Esophagus squamous epithelium (tissue), 5 donors: Measurements from ENCODE around the gene PPP1R7. TPM values are rescaled to one million over a fixed set of nuclear protein-coding genes. Genes with fewer than 3 reads are reported as not detected.

Source experiments
- DNase-seq: peaks from one replicate; lab custom pipeline; 2025; lab: John Stamatoyannopoulos, UW
- H3K27ac ChIP-seq, 4 donors: fragments of 200-600 bp; sonication (generic); one replicate each; pipeline ENCODE4 v1.5.1; 2016 to 2019; ENCODE audit warnings: mild to moderate bottlenecking in 1 of 4
- H3K27me3 ChIP-seq, 4 donors: fragments of 200-600 bp; sonication (generic); 1 replicate in 3 of 4; 2 replicates in 1 of 4; pipeline versions ENCODE4 v1.5.1 to v1.6.0; 2017 to 2021; ENCODE audit warnings: antibody characterized with exemption in 1 of 4
- H3K36me3 ChIP-seq, 3 donors: fragments of 200-600 bp; sonication (generic); one replicate each; pipeline ENCODE4 v1.5.1; 2016 to 2019
- H3K4me1 ChIP-seq, 3 donors: fragments of 200-600 bp; sonication (generic); one replicate each; pipeline ENCODE4 v1.5.1; 2017 to 2019
- H3K4me3 ChIP-seq, 4 donors: fragments of 200-600 bp; sonication (generic); 1 replicate in 3 of 4; 2 replicates in 1 of 4; pipeline ENCODE4 v1.5.1; 2016 to 2019; ENCODE audit warnings: mild to moderate bottlenecking in 2 of 4, moderate library complexity in 1 of 4
- H3K9me3 ChIP-seq, 3 donors: fragments of 200-600 bp; sonication (generic); one replicate each; pipeline ENCODE4 v1.5.1; 2016 to 2019
- POLR2A ChIP-seq, 4 donors: fragments of 450-650 bp; IDR thresholded peaks; one replicate each; pipeline ENCODE4 v1.6.1; 2017; ENCODE audit warnings: antibody characterized with exemption in 4 of 4, mild to moderate bottlenecking in 4 of 4, moderate library complexity in 3 of 4
- WGBS, 2 donors: methylation state at CpG; one replicate each; pipeline ENCODE4 v1.1.5; 2018; 5-methylcytosine and 5-hydroxymethylcytosine counted together
- intact Hi-C: fragments of 100-400 bp; cut with DNase I; formaldehyde crosslinking; loops from one replicate; pipeline ENCODE4 v1.15.0; 2022
- total RNA-seq, 4 donors: library from RNA; depleted of rRNA; stranded (reverse); fragments of >200 nt; gene quantifications; one replicate each; pipeline ENCODE4 v1.1.0, GENCODE V29; 2016
- TF ChIP-seq, protein P1 (sequence below), 6 experiments: fragments of 450-650 bp in 4 of 6; fragments of 200-600 bp in 2 of 6; sonication (generic) in 2 of 6; IDR thresholded peaks; one replicate each; pipeline ENCODE4 v1.5.1; 2016 to 2019; ENCODE audit warnings: antibody characterized with exemption in 6 of 6, mild to moderate bottlenecking in 4 of 6, moderate library complexity in 4 of 6
- donor health status: DM: yes; HTN: yes; CAD: no.

The PPP1R7 gene
- total RNA-seq, 4 donors from 2014 or later: 53.5 to 108 (median 63.3) TPM

- TF ChIP-seq POLR2A (IDR thresholded peaks at IDR 0.05): no peak
- TF ChIP-seq, protein P1, sequence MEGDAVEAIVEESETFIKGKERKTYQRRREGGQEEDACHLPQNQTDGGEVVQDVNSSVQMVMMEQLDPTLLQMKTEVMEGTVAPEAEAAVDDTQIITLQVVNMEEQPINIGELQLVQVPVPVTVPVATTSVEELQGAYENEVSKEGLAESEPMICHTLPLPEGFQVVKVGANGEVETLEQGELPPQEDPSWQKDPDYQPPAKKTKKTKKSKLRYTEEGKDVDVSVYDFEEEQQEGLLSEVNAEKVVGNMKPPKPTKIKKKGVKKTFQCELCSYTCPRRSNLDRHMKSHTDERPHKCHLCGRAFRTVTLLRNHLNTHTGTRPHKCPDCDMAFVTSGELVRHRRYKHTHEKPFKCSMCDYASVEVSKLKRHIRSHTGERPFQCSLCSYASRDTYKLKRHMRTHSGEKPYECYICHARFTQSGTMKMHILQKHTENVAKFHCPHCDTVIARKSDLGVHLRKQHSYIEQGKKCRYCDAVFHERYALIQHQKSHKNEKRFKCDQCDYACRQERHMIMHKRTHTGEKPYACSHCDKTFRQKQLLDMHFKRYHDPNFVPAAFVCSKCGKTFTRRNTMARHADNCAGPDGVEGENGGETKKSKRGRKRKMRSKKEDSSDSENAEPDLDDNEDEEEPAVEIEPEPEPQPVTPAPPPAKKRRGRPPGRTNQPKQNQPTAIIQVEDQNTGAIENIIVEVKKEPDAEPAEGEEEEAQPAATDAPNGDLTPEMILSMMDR (IDR thresholded peaks at IDR 0.05): no peak
- DNase-seq: no peak
- intact Hi-C loops: no loop called here
- WGBS, 2 donors: 45 to 86% methylated on average over 1 to 4 of the region's 6 CpGs
- peaks cover 0 to 12% (median 0%) of the 10 kb centered on the region in 4 donors for H3K27me3 ChIP-seq
- no peak overlapping the region for H3K27ac ChIP-seq
- no peaks in the 10 kb centered on the region for H3K9me3 ChIP-seq
- no peak overlapping the region for H3K4me3 ChIP-seq
- no peaks in the 10 kb centered on the region for H3K36me3 ChIP-seq
- no peaks in the 10 kb centered on the region for H3K4me1 ChIP-seq
Measured at GRCh38 chr2:241208058-241208457, 57.8 kb downstream of the PPP1R7 start.

DNA sequence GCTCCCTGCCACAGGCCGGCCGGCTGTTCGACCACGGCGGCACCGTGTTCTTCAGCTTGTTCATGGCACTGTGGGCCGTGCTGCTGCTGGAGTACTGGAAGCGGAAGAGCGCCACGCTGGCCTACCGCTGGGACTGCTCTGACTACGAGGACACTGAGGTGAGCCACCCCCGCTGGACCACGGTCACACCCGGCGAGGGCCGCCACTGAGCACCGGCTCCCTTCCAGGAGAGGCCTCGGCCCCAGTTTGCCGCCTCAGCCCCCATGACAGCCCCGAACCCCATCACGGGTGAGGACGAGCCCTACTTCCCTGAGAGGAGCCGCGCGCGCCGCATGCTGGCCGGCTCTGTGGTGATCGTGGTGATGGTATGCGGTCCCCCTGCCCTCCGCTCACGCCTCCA is 59.0 kb downstream of the PPP1R7 start:
- DNase-seq: no peak
- no peak for TF ChIP-seq POLR2A (IDR thresholded peaks at IDR 0.05)
- TF ChIP-seq, protein P1 (IDR thresholded peaks at IDR 0.05): no peak
- WGBS, 2 donors: 74% methylated on average over 6 to 9 of the region's 33 CpGs
- Histone ChIP-seq H3K36me3 (no peaks in the 10 kb centered on the region), H3K4me3 (no peak overlapping the region), H3K27me3 (peaks cover 0 to 12% (median 0%) of the 10 kb centered on the region in 4 donors), H3K9me3 (no peaks in the 10 kb centered on the region), H3K4me1 (no peaks in the 10 kb centered on the region), H3K27ac (no peak overlapping the region)
- intact Hi-C loops: no loop called here

DNA sequence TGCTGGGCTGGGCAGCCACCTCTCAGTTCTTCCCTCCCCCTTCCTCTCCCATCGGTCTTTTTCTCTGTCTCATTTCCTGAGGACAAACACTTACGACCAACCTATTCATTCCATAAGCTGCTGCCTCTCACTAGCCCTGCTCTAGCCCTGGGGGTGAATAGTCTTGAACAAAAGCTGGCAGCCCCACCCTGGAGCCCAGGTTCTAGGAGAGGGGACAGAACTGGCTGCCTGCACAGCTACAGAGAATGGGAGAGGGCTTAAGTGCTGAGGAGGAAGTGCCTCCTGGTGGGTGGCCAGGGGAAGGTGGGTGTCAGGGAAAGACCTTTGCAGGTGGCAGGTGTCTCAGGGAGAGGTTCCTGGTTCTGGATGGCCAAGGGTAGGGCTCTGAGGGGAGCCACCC is 61.0 kb downstream of the PPP1R7 start:
- Histone ChIP-seq H3K27me3 (peaks cover 0 to 12% (median 0%) of the 10 kb centered on the region in 4 donors), H3K4me3 (no peak overlapping the region), H3K27ac (no peak overlapping the region), H3K4me1 (no peaks in the 10 kb centered on the region), H3K36me3 (no peaks in the 10 kb centered on the region), H3K9me3 (no peaks in the 10 kb centered on the region)
- DNase-seq: no peak
- intact Hi-C loops: no loop called here
- TF ChIP-seq, protein P1 (IDR thresholded peaks at IDR 0.05): no peak
- no peak for TF ChIP-seq POLR2A (IDR thresholded peaks at IDR 0.05)
- WGBS, 2 donors: 11 to 16% methylated on average over 2 of the region's 2 CpGs

DNA sequence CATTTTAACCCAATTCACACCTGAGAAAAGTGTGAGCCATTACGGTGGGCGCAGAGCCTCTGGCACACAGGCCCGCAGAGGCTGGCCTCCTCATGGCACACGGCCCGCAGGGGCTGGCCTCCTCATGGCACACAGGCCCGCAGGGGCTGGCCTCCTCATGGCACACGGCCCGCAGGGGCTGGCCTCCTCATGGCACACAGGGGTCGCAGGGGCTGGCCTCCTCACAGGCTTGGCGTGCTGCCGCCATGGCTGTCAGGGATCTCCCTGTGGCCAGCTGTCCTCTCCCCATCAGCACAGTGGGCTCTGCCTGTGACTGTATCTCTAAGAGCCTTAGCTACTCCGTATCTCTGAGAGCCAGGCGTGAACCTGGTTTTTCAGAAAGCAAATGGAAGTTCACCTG is 62.8 kb downstream of the PPP1R7 start:
- Histone ChIP-seq H3K4me3 (no peak overlapping the region), H3K9me3 (no peaks in the 10 kb centered on the region), H3K27ac (no peak overlapping the region), H3K27me3 (peaks cover 0 to 12% (median 0%) of the 10 kb centered on the region in 4 donors), H3K36me3 (no peaks in the 10 kb centered on the region), H3K4me1 (peaks cover 0 to 9% (median 3%) of the 10 kb centered on the region in 3 donors)
- DNase-seq: no peak
- WGBS, 2 donors: 80 to 87% methylated on average over 1 to 3 of the region's 13 CpGs
- intact Hi-C loops: no loop called here
- TF ChIP-seq, protein P1 (IDR thresholded peaks at IDR 0.05): no peak
- no peak for TF ChIP-seq POLR2A (IDR thresholded peaks at IDR 0.05)

GRCh38 chr2:241213567-241213966 is 63.3 kb downstream of the PPP1R7 start:
- TF ChIP-seq POLR2A (IDR thresholded peaks at IDR 0.05): no peak
- TF ChIP-seq, protein P1 (IDR thresholded peaks at IDR 0.05): no peak
- Histone ChIP-seq H3K9me3 (no peaks in the 10 kb centered on the region), H3K4me1 (peaks cover 4 to 14% (median 5%) of the 10 kb centered on the region in 3 donors), H3K27ac (no peak overlapping the region), H3K27me3 (peaks cover 0 to 12% (median 0%) of the 10 kb centered on the region in 4 donors), H3K36me3 (no peaks in the 10 kb centered on the region), H3K4me3 (no peak overlapping the region)
- WGBS, 2 donors: 54 to 59% methylated on average over 3 to 6 of the region's 7 CpGs
- no peak for DNase-seq
- intact Hi-C loops: no loop called here
